ENCODE results near the gene ACAP3.

DNA sequence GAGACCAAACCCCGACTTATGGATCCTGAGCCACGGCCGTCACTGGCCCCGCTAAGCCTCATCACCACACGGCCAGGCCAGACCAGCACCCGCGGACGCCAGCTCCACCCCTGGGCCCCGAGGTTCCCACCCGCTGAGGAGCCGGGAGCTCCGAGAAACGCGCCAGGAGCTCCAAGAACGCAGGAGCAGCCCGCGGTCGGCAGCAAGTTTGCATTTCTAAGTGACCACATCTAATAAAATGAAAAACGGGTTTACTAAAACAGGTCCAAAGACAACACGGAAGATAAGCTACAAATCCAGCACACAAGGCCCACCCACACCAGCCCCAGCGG is 53.1 kb downstream of the ACAP3 start:
- TF ChIP-seq, protein P1, sequence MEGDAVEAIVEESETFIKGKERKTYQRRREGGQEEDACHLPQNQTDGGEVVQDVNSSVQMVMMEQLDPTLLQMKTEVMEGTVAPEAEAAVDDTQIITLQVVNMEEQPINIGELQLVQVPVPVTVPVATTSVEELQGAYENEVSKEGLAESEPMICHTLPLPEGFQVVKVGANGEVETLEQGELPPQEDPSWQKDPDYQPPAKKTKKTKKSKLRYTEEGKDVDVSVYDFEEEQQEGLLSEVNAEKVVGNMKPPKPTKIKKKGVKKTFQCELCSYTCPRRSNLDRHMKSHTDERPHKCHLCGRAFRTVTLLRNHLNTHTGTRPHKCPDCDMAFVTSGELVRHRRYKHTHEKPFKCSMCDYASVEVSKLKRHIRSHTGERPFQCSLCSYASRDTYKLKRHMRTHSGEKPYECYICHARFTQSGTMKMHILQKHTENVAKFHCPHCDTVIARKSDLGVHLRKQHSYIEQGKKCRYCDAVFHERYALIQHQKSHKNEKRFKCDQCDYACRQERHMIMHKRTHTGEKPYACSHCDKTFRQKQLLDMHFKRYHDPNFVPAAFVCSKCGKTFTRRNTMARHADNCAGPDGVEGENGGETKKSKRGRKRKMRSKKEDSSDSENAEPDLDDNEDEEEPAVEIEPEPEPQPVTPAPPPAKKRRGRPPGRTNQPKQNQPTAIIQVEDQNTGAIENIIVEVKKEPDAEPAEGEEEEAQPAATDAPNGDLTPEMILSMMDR (IDR thresholded peaks at IDR 0.05): no peak
- TF ChIP-seq TCF7L2 (IDR thresholded peaks at IDR 0.05; ENCODE audit: low read depth, low read length): no peak

Data from Panc1 (cell line).